NCI-H526 treated with DMSO at 0.1 percent for 48 hours (cell line): ENCODE measurements around the gene FOXJ1.
A peak's percentile ranks its signal among the peaks of the same experiment; 100 is the strongest.

ENCODE experiments used
- DNase-seq: peaks from one replicate; lab custom pipeline; 2025; lab: John Stamatoyannopoulos, UW

The FOXJ1 gene

DNA sequence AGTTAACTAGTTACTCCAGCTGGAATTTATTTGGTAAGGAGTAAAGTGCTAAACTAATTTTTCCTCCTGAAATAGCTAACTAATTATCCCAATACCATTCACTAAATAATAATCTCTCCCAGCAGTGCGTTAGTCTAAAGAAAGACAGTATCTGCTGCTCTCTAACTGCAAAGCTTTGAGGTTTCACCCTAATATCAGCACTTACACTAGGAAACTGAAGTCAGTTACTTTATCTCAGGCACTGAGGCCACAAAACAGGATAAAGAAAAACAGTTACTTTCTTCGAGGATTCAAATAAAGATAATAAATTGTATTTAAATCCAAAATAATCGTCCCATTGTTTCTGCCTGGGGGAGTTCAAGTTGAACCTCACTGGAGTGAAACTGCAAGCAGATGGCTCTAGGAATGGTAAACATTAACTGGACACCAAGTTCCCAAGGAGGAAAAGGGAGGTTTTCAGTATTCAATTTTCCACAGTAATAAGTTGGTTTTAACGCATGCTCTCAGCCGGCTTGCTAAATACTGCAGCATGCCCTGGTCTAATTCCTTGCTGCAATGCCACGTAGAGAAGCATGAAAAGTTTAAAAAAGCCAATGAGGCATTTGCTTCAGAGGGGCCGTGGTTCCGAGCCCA is 20.0 kb upstream of the FOXJ1 start:
- peak; percentile 18 for DNase-seq

GRCh38 chr17:76159157-76159556 is 18.1 kb upstream of the FOXJ1 start:
- DNase-seq = no peak

- DNase-seq = no peak
Measured at GRCh38 chr17:76157759-76158158, 16.7 kb upstream of the FOXJ1 start.

DNA sequence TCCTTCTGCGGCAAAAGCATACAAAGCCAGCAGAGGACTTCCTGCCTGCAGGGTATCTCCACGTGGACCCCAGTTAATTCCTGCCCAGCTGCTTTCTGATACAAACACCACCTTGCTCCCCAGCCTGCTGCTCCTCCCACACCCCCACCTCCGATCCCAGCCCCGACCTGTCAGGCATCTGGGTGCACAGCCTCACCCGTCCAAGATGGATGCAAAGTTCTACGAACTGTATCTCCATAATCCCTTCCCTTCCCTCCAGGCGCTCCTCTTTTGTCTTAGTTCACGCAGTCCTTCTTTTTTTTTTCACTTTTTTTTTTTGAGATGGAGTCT is 15.6 kb upstream of the FOXJ1 start:
- DNase-seq = no peak

DNA sequence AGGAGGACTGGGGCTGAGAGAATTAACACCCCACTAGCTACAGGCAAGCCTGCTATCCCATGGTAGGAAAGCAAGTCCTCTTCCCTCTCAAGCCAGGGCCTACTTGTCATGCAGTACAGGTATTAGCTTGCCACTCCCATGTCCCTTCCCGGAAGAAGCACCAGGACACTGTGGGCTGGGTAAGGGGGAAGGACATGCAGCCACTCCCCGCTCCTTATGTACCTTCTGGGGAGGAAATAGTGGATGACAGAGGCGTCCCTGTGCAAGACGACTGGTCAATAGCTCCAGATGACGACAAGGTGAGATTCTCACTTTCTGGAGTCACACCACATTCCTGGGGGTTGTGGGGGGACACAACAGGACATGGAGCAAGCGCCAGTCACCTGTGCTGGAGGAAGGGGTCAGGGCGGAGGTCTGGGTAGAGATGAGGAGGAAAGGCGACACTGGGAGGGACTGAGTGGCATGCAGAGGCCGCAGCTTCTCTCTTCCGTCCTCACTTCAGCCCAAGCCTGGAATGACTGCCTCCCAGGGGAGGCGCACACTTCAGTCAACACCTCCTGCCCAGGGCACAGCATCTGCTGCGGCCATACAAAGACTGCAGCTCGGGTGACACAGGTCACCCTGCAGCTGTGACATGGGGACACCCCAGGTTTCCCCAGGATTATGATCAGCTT is 15.1 kb upstream of the FOXJ1 start:
- no peak for DNase-seq

DNA sequence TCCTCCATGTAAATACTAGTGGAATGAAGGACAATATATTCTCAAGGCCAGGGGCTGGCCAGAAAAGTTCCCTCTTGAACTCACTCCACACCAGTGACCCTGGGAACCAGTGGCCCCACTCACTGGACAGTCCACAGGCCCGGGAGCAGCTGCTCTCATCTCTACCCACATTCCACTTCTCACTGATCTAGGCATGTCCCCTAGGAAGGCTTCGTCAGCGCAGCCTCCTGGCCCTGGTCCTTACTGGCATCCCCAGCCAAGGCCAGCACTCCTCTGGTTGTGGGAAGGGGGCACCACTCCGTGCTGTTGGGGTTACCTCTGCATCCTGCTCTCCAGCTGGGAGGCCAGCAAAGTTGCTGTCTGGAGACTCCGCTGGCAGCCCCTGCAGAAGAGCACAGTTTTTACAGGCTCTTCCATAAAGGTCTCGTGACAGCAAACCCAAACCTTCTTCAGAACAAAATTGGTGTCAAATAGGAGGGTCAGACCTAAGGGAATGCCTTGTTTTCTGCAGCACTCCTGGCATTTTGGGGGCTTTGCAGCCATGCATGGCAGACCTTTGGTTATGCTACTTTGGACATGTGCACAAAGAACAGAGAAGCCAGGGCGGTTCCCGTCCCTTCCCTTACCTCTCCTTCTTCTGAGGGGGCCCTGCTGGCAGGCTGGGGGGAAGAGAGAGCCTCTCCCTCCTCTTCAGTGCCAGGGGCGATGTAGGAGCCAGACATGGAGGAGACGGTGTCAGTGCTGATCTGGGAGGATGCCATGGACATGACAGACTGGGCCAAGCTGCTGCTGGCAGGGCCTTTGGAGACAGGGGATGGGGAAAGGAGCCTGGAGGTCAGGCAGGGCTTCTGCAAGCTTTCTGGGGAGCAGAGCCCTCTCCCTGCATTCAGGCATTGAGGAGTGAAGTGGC is 14.1 kb upstream of the FOXJ1 start:
- DNase-seq = no peak

- DNase-seq = no peak
Measured at GRCh38 chr17:76154292-76154691, 13.2 kb upstream of the FOXJ1 start.

- no peak for DNase-seq
Measured at GRCh38 chr17:76153640-76154039, 12.6 kb upstream of the FOXJ1 start.

- no peak for DNase-seq
Measured at GRCh38 chr17:76153202-76153601, 12.2 kb upstream of the FOXJ1 start.

DNA sequence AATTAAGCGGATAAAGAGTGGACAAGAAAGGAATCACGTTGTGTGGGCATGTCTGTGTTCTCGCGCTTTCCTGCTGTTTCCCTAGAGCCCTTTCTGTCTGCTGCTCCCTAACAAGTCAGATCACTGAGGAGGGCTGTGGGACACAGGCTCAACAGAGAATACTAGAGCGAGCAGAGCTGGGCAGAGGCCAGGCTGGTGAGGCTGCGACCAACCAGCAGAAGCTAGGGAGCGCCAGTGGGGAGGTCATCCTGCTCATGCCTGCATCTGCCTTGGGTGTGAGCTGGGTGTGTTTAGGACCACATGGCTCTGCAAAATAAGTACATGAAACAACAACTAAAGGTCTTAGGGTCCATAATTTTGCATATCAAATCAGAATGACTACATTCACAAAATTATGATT is 11.5 kb upstream of the FOXJ1 start:
- DNase-seq = no peak

GRCh38 chr17:76151896-76152454 is 10.9 kb upstream of the FOXJ1 start:
- no peak for DNase-seq

- DNase-seq = no peak
Measured at GRCh38 chr17:76150712-76151622, 9.9 kb upstream of the FOXJ1 start.

GRCh38 chr17:76149214-76149613 is 8.2 kb upstream of the FOXJ1 start:
- no peak for DNase-seq

- DNase-seq = no peak
Measured at GRCh38 chr17:76148015-76148326, 6.9 kb upstream of the FOXJ1 start.

GRCh38 chr17:76147211-76148014 is 6.4 kb upstream of the FOXJ1 start:
- DNase-seq = no peak

DNA sequence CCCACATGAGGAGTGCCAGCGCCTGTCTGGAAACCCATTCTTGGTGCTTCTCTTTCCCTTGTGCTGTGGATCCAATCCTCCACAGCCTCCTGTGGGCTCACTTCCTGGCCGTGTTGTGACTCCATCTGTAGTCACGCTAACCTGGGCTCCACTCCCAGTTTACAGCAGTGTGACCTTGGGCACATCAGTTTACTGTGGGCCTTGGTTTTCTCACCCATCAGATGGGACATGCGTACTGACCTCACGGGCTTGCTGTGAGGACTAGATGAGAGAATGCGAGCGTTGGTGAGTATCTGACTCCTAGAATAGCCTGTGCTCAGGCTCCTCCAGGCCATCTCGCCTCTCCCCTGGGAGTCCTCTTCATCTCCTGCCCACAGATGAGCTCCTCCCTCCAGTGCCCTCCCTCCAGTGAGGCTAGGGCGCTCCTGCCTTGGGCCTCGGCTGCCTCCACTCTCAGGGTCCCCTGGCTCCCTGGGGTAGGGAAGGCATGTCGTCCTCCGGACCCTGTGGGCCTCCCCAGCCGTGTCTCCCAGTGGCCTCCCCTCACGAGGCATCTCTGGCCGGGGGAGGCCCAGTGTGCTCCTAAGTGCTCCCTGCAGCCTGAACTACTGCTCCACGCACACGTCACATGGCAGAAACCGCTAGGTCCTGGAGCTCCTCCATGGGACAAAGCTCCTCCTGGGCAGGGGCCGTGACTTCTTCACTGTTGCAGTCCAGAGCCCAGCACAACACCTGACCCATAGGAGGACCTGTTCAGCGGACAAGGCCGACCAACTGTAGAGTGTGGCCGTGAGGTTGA is 5.2 kb upstream of the FOXJ1 start:
- DNase-seq = no peak

GRCh38 chr17:76145231-76146052 is 4.4 kb upstream of the FOXJ1 start:
- no peak for DNase-seq

DNA sequence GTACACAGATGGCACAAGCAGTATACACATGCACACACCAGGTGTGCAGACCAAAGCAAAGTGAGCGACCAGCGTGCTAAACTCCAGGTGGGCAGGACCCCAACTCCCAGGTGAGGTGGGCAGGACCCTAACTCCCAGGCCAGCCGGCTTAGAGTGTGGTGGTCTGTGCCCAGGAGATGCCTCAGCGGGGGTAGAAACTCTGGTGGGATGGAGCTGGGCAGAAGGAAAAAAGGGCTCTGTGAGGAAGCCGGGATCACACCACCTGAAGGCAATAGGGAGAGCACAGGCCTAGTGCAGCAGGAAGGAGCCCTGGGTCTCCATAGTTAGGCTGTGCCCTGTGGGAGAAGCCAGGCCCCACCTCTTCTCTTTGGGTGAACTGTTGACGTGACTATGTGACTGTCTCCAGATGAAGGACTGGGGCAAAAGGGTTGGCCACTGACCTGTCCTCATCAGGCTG is 1.6 kb upstream of the FOXJ1 start:
- no peak for DNase-seq

GRCh38 chr17:76142039-76142584 is 1.1 kb upstream of the FOXJ1 start:
- DNase-seq = no peak
